GM18951 (cell line): ENCODE results near the gene UNC45A.

Source experiments
- POLR2A ChIP-seq: IDR thresholded peaks from 4 replicates; pipeline ENCODE4 v1.6.1; 2011; ENCODE audit warnings: mild to moderate bottlenecking; ENCODE audit not compliant: insufficient read length, insufficient read depth; ENCODE audit errors: extremely low read depth
- in situ Hi-C: fragments of 300-500 bp; cut with MboI; formaldehyde crosslinking; loops from one replicate; pipeline ENCODE4 v1.12.0; 2022; ENCODE audit warnings: low sequenced_read_pairs, mixed read lengths, inconsistent platforms; ENCODE audit not compliant: unreplicated experiment

UNC45A gene, protein sequence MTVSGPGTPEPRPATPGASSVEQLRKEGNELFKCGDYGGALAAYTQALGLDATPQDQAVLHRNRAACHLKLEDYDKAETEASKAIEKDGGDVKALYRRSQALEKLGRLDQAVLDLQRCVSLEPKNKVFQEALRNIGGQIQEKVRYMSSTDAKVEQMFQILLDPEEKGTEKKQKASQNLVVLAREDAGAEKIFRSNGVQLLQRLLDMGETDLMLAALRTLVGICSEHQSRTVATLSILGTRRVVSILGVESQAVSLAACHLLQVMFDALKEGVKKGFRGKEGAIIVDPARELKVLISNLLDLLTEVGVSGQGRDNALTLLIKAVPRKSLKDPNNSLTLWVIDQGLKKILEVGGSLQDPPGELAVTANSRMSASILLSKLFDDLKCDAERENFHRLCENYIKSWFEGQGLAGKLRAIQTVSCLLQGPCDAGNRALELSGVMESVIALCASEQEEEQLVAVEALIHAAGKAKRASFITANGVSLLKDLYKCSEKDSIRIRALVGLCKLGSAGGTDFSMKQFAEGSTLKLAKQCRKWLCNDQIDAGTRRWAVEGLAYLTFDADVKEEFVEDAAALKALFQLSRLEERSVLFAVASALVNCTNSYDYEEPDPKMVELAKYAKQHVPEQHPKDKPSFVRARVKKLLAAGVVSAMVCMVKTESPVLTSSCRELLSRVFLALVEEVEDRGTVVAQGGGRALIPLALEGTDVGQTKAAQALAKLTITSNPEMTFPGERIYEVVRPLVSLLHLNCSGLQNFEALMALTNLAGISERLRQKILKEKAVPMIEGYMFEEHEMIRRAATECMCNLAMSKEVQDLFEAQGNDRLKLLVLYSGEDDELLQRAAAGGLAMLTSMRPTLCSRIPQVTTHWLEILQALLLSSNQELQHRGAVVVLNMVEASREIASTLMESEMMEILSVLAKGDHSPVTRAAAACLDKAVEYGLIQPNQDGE

DNA sequence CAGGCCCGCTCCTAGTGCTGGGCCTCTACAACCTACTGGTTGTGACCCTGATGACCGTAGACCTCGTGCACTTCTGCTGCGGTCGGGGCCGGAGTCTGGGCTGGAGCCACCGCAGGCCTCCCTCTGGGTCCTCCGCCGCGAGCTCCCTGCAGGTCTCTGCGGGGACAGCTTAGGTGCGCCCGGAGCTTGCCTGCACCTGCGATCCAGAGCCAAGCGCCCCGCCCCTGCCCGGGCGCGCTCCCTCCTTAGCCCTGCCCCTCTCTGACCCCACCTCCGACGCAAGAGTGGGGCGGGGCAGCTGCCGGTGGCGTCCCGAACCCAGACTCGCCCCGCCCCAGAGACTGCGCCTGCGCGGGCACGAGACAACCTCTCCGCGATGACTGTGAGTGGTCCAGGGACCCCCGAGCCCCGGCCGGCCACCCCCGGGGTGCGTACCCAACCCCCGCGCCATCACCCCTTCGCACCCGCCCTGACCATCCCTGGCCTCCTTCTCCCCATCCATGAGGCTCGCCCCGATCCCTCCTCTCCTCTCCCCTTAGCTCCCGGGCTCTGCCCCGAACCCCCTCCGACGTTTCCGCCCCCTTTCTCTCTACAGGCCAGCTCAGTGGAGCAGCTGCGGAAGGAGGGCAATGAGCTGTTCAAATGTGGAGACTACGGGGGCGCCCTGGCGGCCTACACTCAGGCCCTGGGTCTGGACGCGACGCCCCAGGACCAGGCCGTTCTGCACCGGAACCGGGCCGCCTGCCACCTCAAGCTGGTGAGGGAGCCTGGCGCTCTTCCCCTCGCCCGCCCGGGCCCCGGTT, at the start of gene UNC45A:
Gene UNC45A (plus strand): TSS at position 337 of the 803 bp plus-strand sequence. CDS start 40 bp downstream, at position 377.
- TF ChIP-seq POLR2A: peak; percentile 68
- in situ Hi-C loops: no loop called here

DNA sequence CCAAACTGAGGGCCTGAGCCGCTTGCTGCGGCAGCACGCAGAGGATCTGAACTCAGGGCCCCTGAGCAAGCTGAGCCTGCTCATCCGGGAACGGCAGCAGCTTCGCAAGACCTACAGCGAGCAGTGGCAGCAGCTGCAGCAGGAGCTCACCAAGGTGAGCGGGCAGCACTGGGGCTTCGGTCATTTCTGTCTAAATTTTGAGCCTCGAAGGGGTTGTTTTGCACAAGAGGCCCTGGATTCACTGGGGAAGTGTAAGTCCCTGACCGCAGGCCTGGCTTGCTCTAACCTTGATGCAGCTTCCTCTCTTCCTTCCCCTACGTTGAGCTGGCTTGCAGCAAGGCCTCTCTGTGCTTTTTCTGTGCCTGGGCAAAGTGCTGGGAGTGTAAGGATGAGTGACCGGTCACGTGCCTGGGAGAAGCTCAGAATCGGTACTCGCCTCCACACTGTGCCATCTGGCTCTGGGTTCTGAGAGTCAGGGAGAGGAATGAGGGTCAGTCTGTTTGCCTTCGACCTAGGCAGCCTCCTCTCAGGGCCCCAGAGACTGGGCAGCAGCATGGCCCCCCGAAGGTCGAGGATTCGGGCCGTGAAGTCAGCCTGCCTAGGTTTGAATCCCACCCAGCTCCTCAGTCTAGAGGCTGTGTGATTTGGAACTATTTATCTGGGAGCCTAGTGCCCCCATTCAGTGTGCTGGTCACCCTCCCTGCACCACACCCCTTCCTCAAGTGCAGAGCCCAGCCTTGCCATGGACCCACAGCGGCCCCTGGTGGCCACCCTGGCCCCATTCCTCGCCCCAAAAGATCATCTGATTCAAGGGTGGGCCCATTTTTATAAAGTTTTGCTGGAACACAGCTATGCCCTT, 49.4 kb upstream of the UNC45A start:
- TF ChIP-seq POLR2A: no peak
- in situ Hi-C loops: loop anchor here (10.0 kb wide), 2 partner anchors 241 to 561 kb away; no protein-coding TSS in a partner anchor

DNA sequence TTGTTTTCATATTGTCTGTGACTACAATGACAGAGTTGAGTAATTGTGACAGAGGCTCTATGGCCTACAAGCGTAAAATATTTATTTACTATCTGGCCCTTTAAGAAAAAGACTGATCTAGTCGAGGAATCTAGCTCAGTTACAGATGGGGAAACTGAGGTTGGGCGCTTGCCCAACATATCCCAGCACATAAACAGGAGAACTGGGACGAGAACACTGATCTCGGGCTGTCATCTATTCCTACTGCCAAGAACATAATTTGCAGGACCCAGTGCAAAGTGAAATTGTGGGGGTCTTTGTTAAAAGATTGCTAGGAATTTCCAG, 48.8 kb upstream of the UNC45A start:
- TF ChIP-seq POLR2A: no peak
- in situ Hi-C loops: loop anchor here (10.0 kb wide), 2 partner anchors 241 to 561 kb away; no protein-coding TSS in a partner anchor

DNA sequence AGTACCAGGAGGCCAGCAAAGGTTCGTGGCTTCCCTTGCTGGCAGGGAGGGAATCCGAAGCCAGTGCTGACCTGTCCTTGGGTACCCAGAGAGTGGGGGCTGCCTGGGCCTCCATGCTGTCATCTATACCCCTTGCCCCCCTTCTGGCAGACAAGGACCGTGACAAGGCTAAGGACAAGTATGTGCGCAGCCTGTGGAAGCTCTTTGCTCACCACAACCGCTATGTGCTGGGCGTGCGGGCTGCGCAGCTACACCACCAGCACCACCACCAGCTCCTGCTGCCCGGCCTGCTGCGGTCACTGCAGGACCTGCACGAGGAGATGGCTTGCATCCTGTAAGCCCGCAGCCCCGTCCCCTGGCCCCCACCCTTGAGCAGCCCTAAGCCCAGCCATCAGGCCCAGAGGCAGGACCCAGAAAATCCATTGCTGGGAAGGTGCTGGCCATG, 48.0 kb upstream of the UNC45A start:
- in situ Hi-C loops: loop anchor here (10.0 kb wide), 2 partner anchors 242 to 562 kb away; no protein-coding TSS in a partner anchor
- TF ChIP-seq POLR2A: no peak

DNA sequence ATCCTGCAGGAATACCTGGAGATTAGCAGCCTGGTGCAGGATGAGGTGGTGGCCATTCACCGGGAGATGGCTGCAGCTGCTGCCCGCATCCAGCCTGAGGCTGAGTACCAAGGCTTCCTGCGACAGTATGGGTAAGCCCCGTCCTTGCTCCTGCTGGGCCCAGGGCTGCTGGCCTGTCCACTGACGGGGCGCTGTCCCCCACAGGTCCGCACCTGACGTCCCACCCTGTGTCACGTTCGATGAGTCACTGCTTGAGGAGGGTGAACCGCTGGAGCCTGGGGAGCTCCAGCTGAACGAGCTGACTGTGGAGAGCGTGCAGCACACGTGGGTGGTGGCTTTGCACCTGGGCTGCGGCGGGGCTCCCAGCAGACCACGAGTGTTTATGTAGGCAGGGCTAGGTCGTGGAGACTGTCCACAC, 45.8 kb upstream of the UNC45A start:
- no peak for TF ChIP-seq POLR2A
- in situ Hi-C loops: loop anchor here (10.0 kb wide), 2 partner anchors 245 to 565 kb away; no protein-coding TSS in a partner anchor

DNA sequence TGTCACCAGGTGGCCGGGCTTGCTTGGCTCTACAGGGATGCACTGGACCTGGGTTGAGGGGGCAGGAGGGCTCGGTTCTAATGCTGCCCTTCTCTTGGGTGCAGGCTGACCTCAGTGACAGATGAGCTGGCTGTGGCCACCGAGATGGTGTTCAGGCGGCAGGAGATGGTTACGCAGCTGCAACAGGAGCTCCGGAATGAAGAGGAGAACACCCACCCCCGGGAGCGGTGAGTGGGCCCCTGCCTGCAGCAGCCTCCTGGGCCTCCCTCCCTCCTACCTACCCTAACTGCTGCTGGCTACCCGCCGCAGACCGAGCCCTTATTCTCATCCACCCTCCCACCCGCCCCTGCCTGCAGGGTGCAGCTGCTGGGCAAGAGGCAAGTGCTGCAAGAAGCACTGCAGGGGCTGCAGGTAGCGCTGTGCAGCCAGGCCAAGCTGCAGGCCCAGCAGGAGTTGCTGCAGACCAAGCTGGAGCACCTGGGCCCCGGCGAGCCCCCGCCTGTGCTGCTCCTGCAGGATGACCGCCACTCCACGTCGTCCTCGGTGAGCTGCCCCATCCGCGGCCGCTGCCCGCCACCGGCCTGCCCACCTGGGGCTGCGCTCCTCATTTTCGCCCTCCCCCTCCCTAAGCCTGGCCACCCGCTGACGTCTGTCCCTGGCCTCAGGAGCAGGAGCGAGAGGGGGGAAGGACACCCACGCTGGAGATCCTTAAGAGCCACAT, 45.2 kb upstream of the UNC45A start:
- no peak for TF ChIP-seq POLR2A
- in situ Hi-C loops: loop anchor here (10.0 kb wide), 2 partner anchors 245 to 565 kb away; no protein-coding TSS in a partner anchor

DNA sequence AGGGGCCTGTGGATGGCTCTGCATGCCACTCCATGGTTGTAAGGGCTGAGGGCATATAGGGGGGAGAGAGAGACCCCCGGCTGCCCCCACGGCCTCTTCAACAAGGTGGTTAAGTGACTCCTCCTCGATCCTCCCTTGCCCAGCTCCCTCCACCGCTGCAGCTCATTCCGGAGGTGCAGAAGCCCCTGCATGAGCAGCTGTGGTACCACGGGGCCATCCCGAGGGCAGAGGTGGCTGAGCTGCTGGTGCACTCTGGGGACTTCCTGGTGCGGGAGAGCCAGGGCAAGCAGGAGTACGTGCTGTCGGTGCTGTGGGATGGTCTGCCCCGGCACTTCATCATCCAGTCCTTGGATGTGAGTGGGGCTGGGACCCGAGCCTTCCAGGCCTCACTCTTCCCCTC, 44.2 kb upstream of the UNC45A start:
- in situ Hi-C loops: no loop called here
- no peak for TF ChIP-seq POLR2A

DNA sequence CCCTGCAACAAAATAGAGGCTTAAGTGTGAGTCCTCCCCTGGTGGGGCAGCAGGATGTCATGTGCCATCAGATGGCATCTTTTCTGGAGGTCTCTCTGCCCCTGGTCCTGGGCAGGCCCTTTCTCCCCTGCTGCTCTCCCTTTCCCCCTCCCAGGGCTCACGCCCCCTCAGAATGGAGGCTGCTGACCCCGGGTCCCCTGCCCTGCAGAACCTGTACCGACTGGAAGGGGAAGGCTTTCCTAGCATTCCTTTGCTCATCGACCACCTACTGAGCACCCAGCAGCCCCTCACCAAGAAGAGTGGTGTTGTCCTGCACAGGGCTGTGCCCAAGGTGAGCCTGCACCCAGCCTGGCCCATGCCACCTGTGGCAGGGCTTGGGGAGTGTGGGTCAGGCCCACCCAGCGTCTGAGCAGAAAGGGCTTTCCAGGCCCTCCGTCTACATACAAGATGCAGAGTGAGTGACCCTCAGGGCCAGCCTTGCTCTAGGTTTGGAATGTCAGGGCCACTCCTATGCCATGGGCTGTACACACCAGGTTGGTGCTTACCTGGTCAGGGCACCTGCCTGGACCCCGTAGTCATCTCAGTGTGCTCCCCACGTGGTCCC, 43.6 kb upstream of the UNC45A start:
- no peak for TF ChIP-seq POLR2A

DNA sequence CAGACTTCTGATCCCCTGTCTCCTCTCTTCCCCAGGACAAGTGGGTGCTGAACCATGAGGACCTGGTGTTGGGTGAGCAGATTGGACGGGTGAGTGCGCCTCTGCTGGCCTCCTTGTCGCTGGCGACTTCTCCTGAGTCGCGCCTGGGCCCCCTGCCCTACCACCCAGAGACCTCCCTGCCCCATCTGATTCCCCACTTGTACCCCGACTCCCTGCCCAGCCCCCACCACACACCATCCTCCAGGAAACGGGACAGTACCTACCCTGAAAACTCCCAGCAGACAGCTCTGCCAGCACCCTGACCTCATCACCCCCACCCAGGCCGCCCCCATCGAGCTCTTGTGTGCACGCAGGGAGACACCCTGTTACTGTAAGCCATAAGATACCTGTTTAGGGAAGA, 43.1 kb upstream of the UNC45A start:
- in situ Hi-C loops: no loop called here
- no peak for TF ChIP-seq POLR2A

More for the DNA sequence above, 43.6 kb upstream of the UNC45A start:
- in situ Hi-C loops: no loop called here

DNA sequence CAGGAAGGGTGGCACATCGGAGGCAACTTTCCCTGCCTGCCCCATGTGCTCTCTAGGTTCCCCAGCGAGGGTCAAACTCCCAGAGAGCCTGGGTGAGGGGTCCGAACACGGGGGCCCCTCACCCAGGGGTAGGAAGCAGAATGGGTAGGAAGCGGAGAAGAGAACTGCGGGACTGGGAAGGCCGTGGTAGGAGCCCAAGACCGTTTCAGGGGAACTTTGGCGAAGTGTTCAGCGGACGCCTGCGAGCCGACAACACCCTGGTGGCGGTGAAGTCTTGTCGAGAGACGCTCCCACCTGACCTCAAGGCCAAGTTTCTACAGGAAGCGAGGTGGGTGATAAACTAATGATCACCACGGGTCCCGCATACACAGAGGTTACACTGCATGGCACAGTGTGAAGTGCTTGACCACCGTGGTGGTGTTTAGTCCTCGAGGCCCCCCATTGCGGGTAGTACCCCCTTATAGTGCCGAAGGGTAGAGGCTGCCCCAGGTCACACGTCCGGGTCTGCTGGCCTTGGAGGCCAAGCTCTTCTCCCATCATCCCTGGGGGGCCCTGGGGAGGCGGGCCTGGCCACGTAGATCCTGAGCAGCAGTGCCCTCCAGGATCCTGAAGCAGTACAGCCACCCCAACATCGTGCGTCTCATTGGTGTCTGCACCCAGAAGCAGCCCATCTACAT, 42.4 kb upstream of the UNC45A start:
- in situ Hi-C loops: no loop called here
- TF ChIP-seq POLR2A: no peak
